ENCODE results near the gene NPAS3. TPM values are rescaled to one million over a fixed set of nuclear protein-coding genes. Genes with fewer than 3 reads are reported as not detected.

NPAS3 gene
- total RNA-seq, 1 experiment from 2014 or later: not detected

- ChIA-PET CTCF (no interaction called here), POLR2A (ENCODE audit: unreplicated experiment) (no interaction called here)
- DNase-seq: no peak
Measured at GRCh38 chr14:33056213-33056612, 117.5 kb downstream of the NPAS3 start.

GRCh38 chr14:33057585-33057984 lies 118.9 kb downstream of the NPAS3 start:
- Histone ChIP-seq H3K79me2 (ENCODE audit: low read depth) (no peaks in the 10 kb centered on the region), H4K20me1 (ENCODE audit: insufficient read depth) (no peaks in the 10 kb centered on the region), H3K27me3 (ENCODE audit: insufficient read depth, low read depth) (no peaks in the 10 kb centered on the region), H3K4me3 (no peak overlapping the region), H3K9me3 (ENCODE audit: insufficient read depth, low read depth) (no peaks in the 10 kb centered on the region), H2AFZ (no peak overlapping the region), H3K4me1 (replicated peaks; ENCODE audit: insufficient read depth) (0 out of 2 replicates have a peak, but pooled peaks cover 3% of the 10 kb centered on the region), H3K36me3 (ENCODE audit: low read depth) (no peaks in the 10 kb centered on the region), H3K9me2 (ENCODE audit: insufficient read depth) (no peaks in the 10 kb centered on the region), H3F3A (ENCODE audit: insufficient read depth, low read depth) (no peaks in the 10 kb centered on the region), H3K4me2 (no peak overlapping the region), H3K27ac (no peak overlapping the region)
- no peak for DNase-seq
- intact Hi-C loops (cut with micrococcal nuclease; ENCODE audit: unreplicated experiment): no loop called here
- BruUV-seq (replicated peaks): no TSS peak
- TF ChIP-seq EZH2 (IDR thresholded peaks at IDR 0.05; ENCODE audit: low read depth): no peak
- TF ChIP-seq CTCF (conservative IDR thresholded peaks at IDR 0.05): no peak
- POLR2A ChIA-PET (ENCODE audit: unreplicated experiment): no interaction called here
- CTCF ChIA-PET: no interaction called here

More at GRCh38 chr14:33056213-33056612, 117.5 kb downstream of the NPAS3 start:
- Histone ChIP-seq H3K4me3 (no peak overlapping the region), H3K4me2 (no peak overlapping the region), H3K27ac (no peak overlapping the region), H3K79me2 (ENCODE audit: low read depth) (no peaks in the 10 kb centered on the region), H3K9me2 (ENCODE audit: insufficient read depth) (no peaks in the 10 kb centered on the region), H3K4me1 (replicated peaks; ENCODE audit: insufficient read depth) (no peaks in the 10 kb centered on the region), H3K9me3 (ENCODE audit: insufficient read depth, low read depth) (no peaks in the 10 kb centered on the region), H3K36me3 (ENCODE audit: low read depth) (no peaks in the 10 kb centered on the region), H3F3A (ENCODE audit: insufficient read depth, low read depth) (no peaks in the 10 kb centered on the region), H2AFZ (no peak overlapping the region), H3K27me3 (ENCODE audit: insufficient read depth, low read depth) (no peaks in the 10 kb centered on the region), H4K20me1 (ENCODE audit: insufficient read depth) (no peaks in the 10 kb centered on the region)
- intact Hi-C loops (cut with micrococcal nuclease; ENCODE audit: unreplicated experiment): no loop called here
- BruUV-seq (replicated peaks): no TSS peak
- TF ChIP-seq EZH2 (IDR thresholded peaks at IDR 0.05; ENCODE audit: low read depth): no peak
- no peak for TF ChIP-seq CTCF (conservative IDR thresholded peaks at IDR 0.05)

- TF ChIP-seq CTCF (conservative IDR thresholded peaks at IDR 0.05): no peak
- TF ChIP-seq EZH2 (IDR thresholded peaks at IDR 0.05; ENCODE audit: low read depth): no peak
- CTCF ChIA-PET: interaction anchor here (0.6 kb wide), 1 partner anchor 154 kb away, joined by 3 read pairs; no protein-coding TSS in a partner anchor
- H3K9me3 ChIP-seq (ENCODE audit: insufficient read depth, low read depth): no peaks in the 10 kb centered on the region
- intact Hi-C loops (cut with micrococcal nuclease; ENCODE audit: unreplicated experiment): no loop called here
- no peaks in the 10 kb centered on the region for H4K20me1 ChIP-seq (ENCODE audit: insufficient read depth)
- H3K4me2 ChIP-seq: no peak overlapping the region
- H3K4me3 ChIP-seq: no peak overlapping the region
- no peaks in the 10 kb centered on the region for H3F3A ChIP-seq (ENCODE audit: insufficient read depth, low read depth)
- H3K27me3 ChIP-seq (ENCODE audit: insufficient read depth, low read depth): no peaks in the 10 kb centered on the region
- no peak overlapping the region for H3K27ac ChIP-seq
- H3K4me1 ChIP-seq (replicated peaks; ENCODE audit: insufficient read depth): 0 out of 2 replicates have a peak, but pooled peaks cover 3% of the 10 kb centered on the region
- no peaks in the 10 kb centered on the region for H3K79me2 ChIP-seq (ENCODE audit: low read depth)
- DNase-seq: peak; percentile 15 to 41
- POLR2A ChIA-PET (ENCODE audit: unreplicated experiment): no interaction called here
- H3K36me3 ChIP-seq (ENCODE audit: low read depth): no peaks in the 10 kb centered on the region
- no TSS peak for BruUV-seq (replicated peaks)
- no peak overlapping the region for H2AFZ ChIP-seq
- no peaks in the 10 kb centered on the region for H3K9me2 ChIP-seq (ENCODE audit: insufficient read depth)
Measured at GRCh38 chr14:33061667-33062325, 123.1 kb downstream of the NPAS3 start.
